Activated CD4-positive, CD25-positive, alpha-beta regulatory T cell treated with anti-CD3 and anti-CD28 coated beads, Interleukin-2, amount 50 U/mL, for 72 hours (primary cell): ENCODE data around the gene SPAG17.
"Not testable (repeated sequence)": the region's sequence is repeated elsewhere in the genome, so short reads cannot be mapped to it uniquely, and the experiment has no call there.

ENCODE experiments used
- DNase-seq: peaks from one replicate; pipeline ENCODE4 v3.0.0; 2021

The SPAG17 gene

DNA sequence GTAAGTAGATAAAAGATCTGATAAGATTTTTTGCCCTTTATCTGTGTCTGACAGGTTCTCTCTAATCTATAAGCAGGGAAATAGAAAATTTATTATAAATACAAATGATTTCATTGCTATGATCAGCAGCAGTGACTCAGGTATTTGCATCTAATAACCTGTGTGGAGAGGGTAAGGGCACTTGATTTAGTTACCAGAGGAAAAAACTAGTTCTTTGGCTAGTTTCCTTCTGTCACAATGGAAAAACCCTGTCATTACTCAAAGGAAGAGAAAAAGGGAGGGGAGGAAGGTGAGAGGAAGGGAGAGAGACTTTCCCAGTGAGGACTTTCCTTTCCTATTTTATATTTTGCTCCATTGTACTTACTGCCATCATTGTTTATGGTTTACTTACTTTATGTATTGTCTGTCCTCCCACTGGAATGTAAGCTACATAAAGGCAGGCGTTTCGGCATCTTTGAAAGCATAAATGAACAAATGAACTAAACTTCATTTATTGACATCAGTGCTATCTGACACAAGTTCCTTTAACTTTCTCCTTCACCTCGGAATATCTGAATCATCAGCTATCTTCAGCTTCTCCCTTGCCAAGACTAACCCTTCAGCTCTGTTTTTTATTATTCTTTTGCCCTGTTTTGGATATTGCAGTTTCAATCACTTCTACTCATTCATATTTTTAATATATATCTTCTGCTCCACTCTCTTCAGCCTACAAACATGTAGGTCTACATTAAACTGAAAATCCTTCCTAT lies 220.6 kb downstream of the SPAG17 start:
- DNase-seq = no peak

DNA sequence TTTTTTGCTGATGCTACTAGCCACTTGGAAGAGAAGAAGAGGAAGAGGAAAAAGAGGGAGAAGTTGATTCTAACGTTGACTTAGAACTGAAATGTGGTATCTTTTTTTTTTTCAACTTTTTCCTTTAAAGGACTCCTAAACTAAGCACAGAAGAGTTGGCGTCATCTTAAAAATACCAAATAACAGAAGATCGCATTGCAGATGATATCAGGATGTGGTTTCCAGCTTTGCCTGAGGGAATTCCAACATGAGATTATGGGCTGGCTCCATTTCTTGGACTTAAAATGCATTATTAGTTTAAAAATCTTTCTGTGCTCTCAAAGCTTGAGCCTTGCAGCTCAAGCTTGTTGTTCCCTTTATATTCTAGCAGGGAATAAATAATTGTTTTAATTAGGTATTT lies 225.7 kb downstream of the SPAG17 start:
- no peak for DNase-seq

DNA sequence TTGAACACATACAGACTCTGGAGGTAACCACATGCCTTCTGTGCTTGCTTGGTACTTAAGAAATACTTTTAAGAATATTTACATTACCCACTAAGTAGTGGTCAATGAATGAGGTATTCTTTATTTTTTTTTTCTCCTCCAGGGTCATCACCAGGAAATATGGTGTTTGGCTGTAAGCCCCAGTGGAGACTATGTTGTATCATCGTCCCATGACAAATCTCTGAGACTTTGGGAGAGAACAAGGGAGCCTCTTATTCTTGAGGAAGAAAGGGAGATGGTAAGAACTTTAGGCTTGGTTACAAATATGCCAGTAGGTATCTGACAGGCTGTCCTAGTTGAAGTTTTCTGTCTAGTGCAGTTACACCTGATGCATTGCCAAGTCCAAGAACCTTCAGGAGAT lies 232.6 kb downstream of the SPAG17 start:
- no peak for DNase-seq

DNA sequence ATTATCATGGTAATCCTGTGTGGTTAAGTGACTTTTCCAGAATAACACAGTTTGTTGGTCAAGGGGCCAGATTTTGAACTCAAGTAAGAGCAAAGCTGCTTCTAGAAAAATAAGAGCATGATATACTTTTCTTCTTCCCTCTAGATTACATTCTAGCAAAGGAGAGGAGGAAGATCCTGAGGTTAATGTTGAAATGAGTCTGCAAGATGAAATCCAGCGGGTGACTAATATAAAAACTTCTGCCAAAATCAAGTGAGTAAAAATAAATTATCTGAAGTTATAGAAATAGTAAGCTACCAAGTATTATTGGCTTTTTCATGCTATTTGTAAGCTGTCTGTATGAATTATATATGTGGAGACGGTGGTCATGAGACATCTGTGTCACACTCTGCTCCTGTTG lies 242.7 kb downstream of the SPAG17 start:
- DNase-seq = no peak

DNA sequence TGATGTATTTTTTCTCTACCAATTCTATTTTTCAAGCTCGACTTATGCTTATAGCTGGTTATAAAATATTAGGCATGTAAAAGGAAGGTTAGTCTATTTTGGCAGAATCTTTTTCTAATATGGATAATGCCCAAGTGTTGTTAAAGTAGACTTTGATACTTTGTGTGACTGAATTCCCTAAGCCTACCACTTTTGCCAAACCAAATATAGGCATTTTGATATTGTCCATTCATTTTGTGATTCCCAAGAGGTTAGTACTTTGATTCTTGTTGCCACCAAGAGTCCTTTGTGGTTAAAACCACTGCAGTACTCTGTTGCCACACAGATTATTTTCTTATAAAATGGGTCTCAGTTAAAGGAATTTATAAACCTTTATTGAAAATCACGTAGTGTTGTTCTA lies 251.3 kb downstream of the SPAG17 start:
- no peak for DNase-seq

DNA sequence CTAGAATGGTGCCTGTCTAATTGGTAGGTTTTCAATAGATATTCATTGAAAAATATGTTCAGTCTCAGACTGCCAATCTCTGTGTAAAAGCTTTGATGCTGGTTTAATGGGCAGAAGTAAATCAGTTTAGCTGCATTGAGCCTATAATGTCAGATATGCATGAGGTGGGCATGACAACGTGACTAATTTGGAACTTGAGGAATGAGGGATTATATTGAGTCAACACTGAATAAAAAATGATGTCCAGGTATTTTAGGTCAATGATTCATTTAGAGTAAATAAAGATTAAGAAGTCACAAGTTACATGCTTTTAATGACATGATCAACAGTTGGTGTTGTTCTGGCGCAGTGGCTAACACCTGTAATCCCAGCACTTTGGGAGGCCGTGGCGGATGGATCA lies 252.5 kb downstream of the SPAG17 start:
- DNase-seq = no peak

DNA sequence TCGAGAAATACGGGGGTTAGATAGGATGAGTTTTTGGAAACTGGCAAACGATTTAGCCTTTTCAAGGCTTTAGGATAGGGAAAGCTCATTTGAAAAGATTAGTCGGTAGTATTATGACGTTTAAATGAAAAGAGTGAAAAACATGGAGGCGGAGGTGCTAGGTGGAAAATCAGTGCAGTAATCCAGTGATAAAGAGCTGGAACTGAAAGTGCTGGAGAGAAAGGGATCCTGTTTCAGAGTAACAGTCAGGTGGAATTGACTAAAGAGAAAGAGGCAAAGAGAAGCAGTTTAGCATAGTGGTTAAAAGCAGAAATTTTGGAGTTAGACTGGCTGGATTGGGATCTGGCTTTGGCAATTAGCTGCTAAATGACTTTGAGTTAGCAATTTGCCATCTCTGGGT lies 254.5 kb downstream of the SPAG17 start:
- DNase-seq = no peak

DNA sequence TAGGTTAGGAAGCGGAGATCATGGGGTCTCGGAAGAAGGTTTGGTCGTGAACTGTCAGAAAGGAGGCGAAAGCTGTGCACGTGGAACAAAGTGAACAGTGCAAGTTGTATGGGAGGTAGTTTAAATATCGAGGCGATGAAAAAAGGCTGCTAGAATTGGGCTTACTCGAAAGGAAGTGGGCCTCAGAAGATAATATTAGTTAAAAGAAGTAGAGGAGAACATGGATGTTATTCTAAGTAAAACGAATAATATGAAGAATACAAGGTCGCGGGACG lies 254.9 kb downstream of the SPAG17 start:
- DNase-seq = no peak

DNA sequence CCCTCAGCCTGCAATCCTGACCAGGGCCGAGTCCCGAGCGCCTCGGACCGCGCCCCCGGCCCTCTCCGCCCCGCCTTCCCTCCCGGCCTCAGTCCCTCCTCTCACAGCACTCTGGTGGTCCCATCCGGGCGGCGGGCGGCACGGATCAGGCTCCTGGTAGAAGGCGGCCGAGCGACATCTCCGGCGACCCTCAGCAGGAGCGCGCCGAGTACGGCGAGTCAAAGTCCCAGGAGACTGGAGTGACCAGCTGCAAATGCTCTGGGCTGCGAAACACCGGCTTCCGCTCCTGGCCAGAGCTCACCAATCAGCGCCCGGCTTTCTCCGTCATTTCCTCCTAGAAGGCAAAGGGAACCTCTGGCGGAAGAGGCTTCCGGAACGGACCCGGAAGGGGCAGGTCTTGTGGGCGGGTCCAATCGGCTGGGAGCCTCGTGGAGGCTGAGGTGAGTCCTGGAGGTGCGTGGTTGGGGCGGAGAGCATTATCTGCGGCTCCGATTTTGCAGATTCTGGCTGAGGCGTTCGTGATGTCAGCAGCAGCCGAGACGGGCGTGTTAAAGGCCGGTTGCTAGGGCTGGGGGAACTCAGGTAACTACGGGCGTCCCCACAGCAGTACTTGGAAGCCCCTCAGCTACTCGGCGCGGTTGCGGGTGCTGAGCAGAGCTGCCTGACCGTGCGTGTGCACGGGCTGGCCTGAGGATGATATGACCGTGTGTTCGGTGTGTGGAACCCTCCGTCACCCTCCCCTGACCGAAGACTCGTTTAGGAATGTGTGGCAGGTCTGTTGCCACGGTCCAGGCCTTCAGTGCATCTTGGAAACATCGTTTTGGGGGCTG lies 255.5 kb downstream of the SPAG17 start, which contains the start of the genes GDAP2 and WDR3:
Gene GDAP2 (minus strand): TSS at position 279 of the 830 bp plus-strand sequence. CDS start 9,264 bp downstream, outside the sequence.
Gene WDR3 (plus strand): TSS at position 397 of the 830 bp plus-strand sequence. CDS start 3,581 bp downstream, outside the sequence.
- DNase-seq = peak; percentile 92

DNA sequence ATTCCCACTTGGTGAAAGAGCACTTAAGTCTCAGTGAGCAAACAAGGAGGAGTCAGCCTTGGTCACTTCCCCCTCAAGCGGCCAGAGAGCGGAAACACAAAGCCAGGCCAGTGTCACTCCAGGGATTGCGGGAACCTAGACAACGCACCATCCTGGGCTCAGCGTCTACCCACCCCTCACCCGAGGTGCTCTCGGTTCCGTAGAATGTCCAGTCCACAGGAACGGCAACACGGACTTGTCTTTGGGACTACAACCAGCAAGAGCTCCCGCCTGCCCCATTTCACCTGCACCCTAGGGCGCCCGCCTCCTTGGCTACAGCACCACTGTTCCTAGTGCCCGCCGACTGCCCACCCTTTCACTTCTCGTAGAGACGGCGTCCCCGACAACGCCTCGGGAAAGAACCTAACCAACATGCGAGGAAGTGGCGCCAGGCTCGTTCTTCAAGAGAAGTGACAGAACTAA lies 256.1 kb downstream of the SPAG17 start:
- DNase-seq = no peak

DNA sequence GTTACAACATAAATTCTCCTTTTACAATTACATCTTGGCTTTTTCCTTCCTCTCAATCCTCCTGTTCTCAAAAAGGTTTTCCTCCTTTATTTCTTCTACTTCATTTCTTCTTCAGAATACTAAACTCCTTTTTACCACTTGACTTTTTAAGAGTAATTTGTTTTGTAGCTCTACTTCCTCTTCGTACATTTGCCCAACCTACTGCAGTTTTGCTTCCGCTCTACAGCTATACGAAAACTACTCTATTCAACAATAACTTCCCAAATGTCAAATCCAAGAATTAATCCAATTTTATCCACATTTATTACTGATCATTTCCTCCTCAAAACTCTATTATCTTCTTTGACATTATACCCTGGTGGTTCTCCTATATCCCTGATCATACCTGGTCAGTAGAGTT lies 259.0 kb downstream of the SPAG17 start:
- DNase-seq = no peak

DNA sequence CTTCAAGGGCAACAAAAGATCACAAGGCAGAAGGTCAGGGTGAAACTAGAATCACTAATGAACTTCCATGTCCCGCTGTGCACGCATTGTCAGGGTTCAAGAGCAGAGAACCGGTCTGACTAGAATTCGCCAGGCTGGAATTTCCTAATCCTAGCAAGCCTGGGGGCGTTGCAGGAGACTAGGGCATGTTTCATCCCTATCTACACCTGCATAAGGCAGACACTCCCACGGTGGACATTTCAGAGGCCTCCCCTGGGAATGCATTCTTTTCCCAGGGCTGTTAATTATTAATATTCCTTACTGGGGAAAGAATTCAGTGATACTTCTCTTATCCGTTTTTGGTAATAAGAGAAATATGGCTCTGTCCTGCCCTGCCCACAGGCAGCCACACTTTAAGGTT lies 262.3 kb downstream of the SPAG17 start:
- DNase-seq = not testable (repeated sequence)

DNA sequence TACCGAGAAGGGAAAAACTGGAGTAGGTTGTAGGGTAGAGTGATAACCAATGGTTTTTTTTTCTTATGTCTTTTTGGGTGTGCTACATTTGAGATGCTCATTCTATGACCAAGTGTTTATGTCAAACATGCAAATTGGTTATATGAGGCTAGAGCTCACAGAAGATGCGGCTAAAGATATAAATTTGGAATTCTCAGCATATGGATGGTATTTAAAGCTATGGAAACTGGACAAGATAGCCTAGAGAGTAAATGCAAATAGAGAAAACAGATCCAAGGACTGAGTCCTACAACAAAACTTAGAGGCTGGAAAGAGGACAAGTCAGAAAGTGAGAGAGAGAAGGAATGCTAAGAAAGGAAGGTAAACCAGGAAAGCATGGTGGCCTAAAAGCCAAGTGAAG lies 263.0 kb downstream of the SPAG17 start:
- no peak for DNase-seq

DNA sequence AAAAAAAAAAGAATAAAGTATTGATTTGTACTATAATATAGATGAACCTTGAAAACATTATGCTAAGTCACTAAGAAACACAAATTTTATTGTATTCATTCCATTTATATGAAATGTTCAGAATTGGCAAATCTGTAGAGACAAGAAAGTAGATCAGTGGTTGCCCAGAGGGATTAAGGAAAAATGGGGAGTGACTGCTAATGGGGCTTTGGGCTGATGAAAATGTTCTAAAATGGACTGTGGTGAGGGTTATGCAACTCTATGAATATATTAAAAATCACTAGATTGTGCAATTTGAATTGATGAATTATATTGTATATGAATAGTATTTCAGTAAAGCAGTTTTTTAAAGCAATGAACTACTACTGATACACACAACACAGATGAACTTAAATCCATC lies 265.7 kb downstream of the SPAG17 start:
- no peak for DNase-seq

DNA sequence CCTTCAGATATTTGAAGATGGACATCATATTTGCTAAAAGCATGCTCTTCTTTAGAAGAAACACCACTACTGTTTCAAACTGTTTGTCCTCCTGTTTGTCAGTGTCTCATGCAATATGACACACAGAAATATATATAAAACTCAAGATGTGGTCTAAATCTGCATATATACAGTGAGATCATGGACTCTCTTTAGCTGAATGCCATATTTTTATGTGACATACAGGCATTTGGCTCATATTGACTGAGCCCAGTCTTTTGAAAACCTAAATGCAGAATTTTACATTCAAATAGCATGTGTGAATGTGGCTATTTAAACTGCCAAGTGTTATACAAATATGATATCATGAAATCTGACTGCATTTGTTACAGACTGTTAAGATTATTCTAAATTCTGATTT lies 274.0 kb downstream of the SPAG17 start:
- DNase-seq = no peak

DNA sequence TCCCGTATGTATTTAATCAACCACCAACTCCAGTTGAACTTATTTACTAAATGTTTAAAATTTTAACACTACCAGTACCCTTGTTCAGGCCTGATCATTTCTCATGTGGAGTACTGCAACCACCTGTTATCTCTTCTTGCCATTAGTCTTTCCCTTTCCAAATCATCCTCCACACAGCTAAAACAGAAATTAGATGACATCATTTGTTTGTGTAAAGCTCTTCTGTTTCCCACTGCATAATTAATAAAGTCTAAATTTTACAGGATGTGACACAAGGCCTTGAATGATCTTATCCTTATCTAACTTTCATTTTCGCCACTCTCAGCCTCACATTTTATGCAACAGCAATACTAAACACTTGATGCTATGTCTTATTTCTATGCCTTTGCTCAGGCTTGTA lies 280.0 kb downstream of the SPAG17 start:
- no peak for DNase-seq

DNA sequence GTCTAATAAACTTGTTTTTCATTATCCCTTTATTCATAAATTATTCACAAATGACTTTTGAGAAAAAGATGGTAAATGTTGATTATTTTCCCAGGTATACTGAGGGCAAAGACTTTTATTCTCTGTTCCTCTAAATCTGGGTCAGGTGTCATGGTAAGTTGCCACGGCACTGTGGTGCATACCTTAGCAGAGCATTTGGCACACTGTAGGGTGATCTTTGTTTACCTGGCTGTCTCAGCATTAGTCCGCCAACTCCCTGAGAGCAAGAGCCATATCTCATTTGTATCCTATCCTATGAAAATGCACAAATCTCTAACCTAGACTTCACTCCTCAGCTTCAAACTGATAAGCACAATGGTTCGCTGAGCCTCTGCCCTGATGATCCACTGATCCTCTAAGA lies 280.5 kb downstream of the SPAG17 start:
- DNase-seq = no peak
